ENCODE measurements around the gene AP5S1.
"Not testable (repeated sequence)": the region's sequence is repeated elsewhere in the genome, so short reads cannot be mapped to it uniquely, and the experiment has no call there.

The AP5S1 gene

GRCh38 chr20:3825526-3825925 lies 5.2 kb downstream of the AP5S1 start:
- no peak for TF ChIP-seq CTCF (IDR thresholded peaks at IDR 0.05; ENCODE audit: borderline replicate concordance, control extremely low read depth, extremely low read depth, insufficient read depth, missing control alignments)
- no peak for DNase-seq (ENCODE audit: low spot score)
- in situ Hi-C loops (cut with MboI; ENCODE audit: low sequenced_read_pairs, unreplicated experiment) = no loop called here

- peak; percentile 14 for TF ChIP-seq CTCF (IDR thresholded peaks at IDR 0.05; ENCODE audit: borderline replicate concordance, control extremely low read depth, extremely low read depth, insufficient read depth, missing control alignments)
- in situ Hi-C loops (cut with MboI; ENCODE audit: low sequenced_read_pairs, unreplicated experiment) = no loop called here
- DNase-seq (ENCODE audit: low spot score) = no peak
Observed at GRCh38 chr20:3826420-3826819, 6.1 kb downstream of the AP5S1 start.

GRCh38 chr20:3828798-3829197 lies 8.5 kb downstream of the AP5S1 start:
- no peak for TF ChIP-seq CTCF (IDR thresholded peaks at IDR 0.05; ENCODE audit: borderline replicate concordance, control extremely low read depth, extremely low read depth, insufficient read depth, missing control alignments)
- no peak for DNase-seq (ENCODE audit: low spot score)
- in situ Hi-C loops (cut with MboI; ENCODE audit: low sequenced_read_pairs, unreplicated experiment) = no loop called here

GRCh38 chr20:3829891-3830290 lies 9.5 kb downstream of the AP5S1 start:
- DNase-seq (ENCODE audit: low spot score); in situ Hi-C loops (cut with MboI; ENCODE audit: low sequenced_read_pairs, unreplicated experiment): not testable (repeated sequence)

GRCh38 chr20:3836132-3836531 lies 15.8 kb downstream of the AP5S1 start:
- in situ Hi-C loops (cut with MboI; ENCODE audit: low sequenced_read_pairs, unreplicated experiment) = no loop called here
- no peak for TF ChIP-seq CTCF (IDR thresholded peaks at IDR 0.05; ENCODE audit: borderline replicate concordance, control extremely low read depth, extremely low read depth, insufficient read depth, missing control alignments)
- DNase-seq (ENCODE audit: low spot score) = no peak

- no peak for DNase-seq (ENCODE audit: low spot score)
- in situ Hi-C loops (cut with MboI; ENCODE audit: low sequenced_read_pairs, unreplicated experiment) = no loop called here
- TF ChIP-seq CTCF (IDR thresholded peaks at IDR 0.05; ENCODE audit: borderline replicate concordance, control extremely low read depth, extremely low read depth, insufficient read depth, missing control alignments) = no peak
Observed at GRCh38 chr20:3839328-3839727, 19.0 kb downstream of the AP5S1 start.

- DNase-seq (ENCODE audit: low spot score); in situ Hi-C loops (cut with MboI; ENCODE audit: low sequenced_read_pairs, unreplicated experiment): not testable (repeated sequence)
Observed at GRCh38 chr20:3840201-3840600, 19.9 kb downstream of the AP5S1 start.

- TF ChIP-seq CTCF (IDR thresholded peaks at IDR 0.05; ENCODE audit: borderline replicate concordance, control extremely low read depth, extremely low read depth, insufficient read depth, missing control alignments) = no peak
- in situ Hi-C loops (cut with MboI; ENCODE audit: low sequenced_read_pairs, unreplicated experiment) = no loop called here
- DNase-seq (ENCODE audit: low spot score) = no peak
Observed at GRCh38 chr20:3842348-3842930, 22.1 kb downstream of the AP5S1 start.

Data from GM13976 (cell line).